Astrocyte (in vitro differentiated cells and primary cell): Measurements from ENCODE around the gene CKAP5.

Experiments used
- CTCF ChIP-seq: IDR thresholded peaks from 2 replicates; pipeline ENCODE4 v1.5.1; 2011; ENCODE audit warnings: low read depth, mild to moderate bottlenecking, inconsistent platforms, low read length, moderate library complexity; ENCODE audit not compliant: insufficient read depth
- EZH2 ChIP-seq: IDR thresholded peaks from 2 replicates; pipeline ENCODE4 v1.6.1; 2012; ENCODE audit warnings: mild to moderate bottlenecking, low read length, inconsistent platforms; ENCODE audit not compliant: insufficient read depth

GRCh38 chr11:46737699-46738098, 108.4 kb downstream of the CKAP5 start:
- TF ChIP-seq EZH2: no peak
- no peak for TF ChIP-seq CTCF
